HEK293 (cell line): ENCODE measurements around the gene PRDM10.

Source experiments
- CTCF ChIP-seq: fragments of 450-650 bp; formaldehyde crosslinking; IDR thresholded peaks from 2 replicates; pipeline ENCODE4 v1.5.1; 2016; ENCODE audit warnings: missing biosample characterization, missing genetic modification characterization
- MZF1 ChIP-seq: fragments of 450-650 bp; formaldehyde crosslinking; IDR thresholded peaks from 2 replicates; pipeline ENCODE4 v1.5.1; 2017; ENCODE audit warnings: missing biosample characterization, missing genetic modification characterization, borderline replicate concordance
- ZNF202 ChIP-seq: fragments of 450-650 bp; formaldehyde crosslinking; IDR thresholded peaks from 2 replicates; pipeline ENCODE4 v1.5.1; 2016; ENCODE audit warnings: missing biosample characterization, missing genetic modification characterization, borderline replicate concordance
- ZNF239 ChIP-seq: fragments of 450-650 bp; formaldehyde crosslinking; IDR thresholded peaks from 2 replicates; pipeline ENCODE4 v1.5.1; 2016; ENCODE audit warnings: missing biosample characterization, missing genetic modification characterization
- ZNF324 ChIP-seq: fragments of 450-650 bp; formaldehyde crosslinking; IDR thresholded peaks from 2 replicates; pipeline ENCODE4 v1.5.1; 2016; ENCODE audit warnings: missing biosample characterization, missing genetic modification characterization
- TF ChIP-seq, protein P1 (sequence below): sonication (generic); formaldehyde crosslinking; IDR thresholded peaks from 2 replicates; pipeline ENCODE4 v1.8.1; 2022; ENCODE audit warnings: mild to moderate bottlenecking, moderate library complexity, missing genetic modification reagents

GRCh38 chr11:129955282-129955681 lies 47.4 kb downstream of the PRDM10 start:
- no peak for TF ChIP-seq CTCF (tag by site-specific recombination)
- TF ChIP-seq, protein P1, sequence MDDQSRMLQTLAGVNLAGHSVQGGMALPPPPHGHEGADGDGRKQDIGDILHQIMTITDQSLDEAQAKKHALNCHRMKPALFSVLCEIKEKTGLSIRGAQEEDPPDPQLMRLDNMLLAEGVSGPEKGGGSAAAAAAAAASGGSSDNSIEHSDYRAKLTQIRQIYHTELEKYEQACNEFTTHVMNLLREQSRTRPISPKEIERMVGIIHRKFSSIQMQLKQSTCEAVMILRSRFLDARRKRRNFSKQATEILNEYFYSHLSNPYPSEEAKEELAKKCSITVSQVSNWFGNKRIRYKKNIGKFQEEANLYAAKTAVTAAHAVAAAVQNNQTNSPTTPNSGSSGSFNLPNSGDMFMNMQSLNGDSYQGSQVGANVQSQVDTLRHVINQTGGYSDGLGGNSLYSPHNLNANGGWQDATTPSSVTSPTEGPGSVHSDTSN (CRISPR knock-in tag) = no peak
- no peak for TF ChIP-seq ZNF202 (tag by site-specific recombination)
- no peak for TF ChIP-seq ZNF324 (tag by site-specific recombination)
- no peak for TF ChIP-seq MZF1 (tag by site-specific recombination)
- no peak for TF ChIP-seq ZNF239
